HG03520 (cell line): Measurements from ENCODE around the gene ENOSF1.

Source experiments
- ATAC-seq: cut with Tn5 transposase; IDR thresholded peaks from one replicate; pipeline ENCODE4 v1.9.1; 2021; ENCODE audit warnings: mild to moderate bottlenecking, moderate library complexity; ENCODE audit not compliant: unreplicated experiment

ENOSF1 gene

DNA sequence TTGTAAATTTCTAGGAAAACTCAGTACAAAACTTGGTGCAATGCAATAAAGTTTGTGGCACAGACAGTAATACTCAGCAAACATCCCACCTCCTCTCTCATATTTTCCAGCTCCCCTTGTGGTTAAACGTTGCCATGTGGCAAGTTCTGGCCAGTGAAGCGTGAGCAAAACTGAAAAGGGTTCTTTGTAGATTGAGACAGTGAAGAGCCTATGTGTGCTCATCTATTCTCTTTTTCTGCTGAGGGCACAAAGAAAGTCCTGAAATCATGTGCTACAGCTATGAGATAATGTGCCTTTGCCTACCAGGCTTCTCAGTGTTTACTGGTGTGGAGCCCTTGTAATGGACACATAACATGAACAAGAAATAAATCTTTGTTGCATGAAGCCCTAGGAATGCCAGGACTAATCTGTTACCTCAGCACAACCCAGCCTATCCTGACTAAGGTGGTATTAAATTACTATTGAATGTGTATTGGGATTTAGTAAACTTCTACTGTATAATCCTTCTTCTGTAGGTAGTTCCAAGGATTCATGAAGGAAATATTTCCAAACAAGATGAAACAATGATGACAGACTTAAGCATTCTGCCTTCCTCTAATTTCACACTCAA is 67.9 kb downstream of the ENOSF1 start:
- no peak for ATAC-seq

GRCh38 chr18:641224-641623 is 71.2 kb downstream of the ENOSF1 start:
- no peak for ATAC-seq

- ATAC-seq = no peak
These were observed 77.3 kb downstream of the ENOSF1 start for GRCh38 chr18:635171-635570.

GRCh38 chr18:634551-635045 is 77.8 kb downstream of the ENOSF1 start:
- no peak for ATAC-seq

GRCh38 chr18:631560-631959 is 80.9 kb downstream of the ENOSF1 start:
- no peak for ATAC-seq

- ATAC-seq = no peak
These were observed 82.9 kb downstream of the ENOSF1 start for GRCh38 chr18:629269-630150.

- ATAC-seq = no peak
These were observed 85.2 kb downstream of the ENOSF1 start for GRCh38 chr18:627231-627630.

GRCh38 chr18:623761-624620 is 88.4 kb downstream of the ENOSF1 start:
- ATAC-seq = no peak

GRCh38 chr18:622289-622688 is 90.1 kb downstream of the ENOSF1 start:
- no peak for ATAC-seq

GRCh38 chr18:621291-622043 is 91.0 kb downstream of the ENOSF1 start:
- ATAC-seq = no peak
